Brain pericyte (primary cell): ENCODE data around the gene TFCP2L1.

ENCODE experiments used
- DNase-seq: peaks from one replicate; pipeline ENCODE4 v3.0.0-alpha.2; 2012; ENCODE audit warnings: low read depth, low spot score

TFCP2L1 gene

DNA sequence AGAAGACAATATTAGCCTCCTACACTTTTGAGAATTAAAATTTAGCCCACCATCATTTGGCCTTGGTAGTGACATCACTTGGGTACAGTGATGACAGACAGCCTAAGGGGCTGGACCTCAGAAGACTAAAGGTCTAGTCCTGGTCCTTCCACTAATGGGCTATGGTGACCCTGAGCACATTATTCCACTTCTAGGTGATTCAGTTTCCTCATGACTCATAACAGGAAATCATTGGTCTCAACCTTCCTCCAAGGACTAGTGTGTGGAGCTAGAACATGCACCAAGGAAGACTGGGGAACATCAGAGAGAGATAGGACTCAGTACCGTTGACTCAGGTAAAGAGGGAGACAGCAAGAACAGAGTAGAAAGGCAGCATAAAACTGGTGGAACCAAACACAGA is 64.0 kb downstream of the TFCP2L1 start:
- no peak for DNase-seq

DNA sequence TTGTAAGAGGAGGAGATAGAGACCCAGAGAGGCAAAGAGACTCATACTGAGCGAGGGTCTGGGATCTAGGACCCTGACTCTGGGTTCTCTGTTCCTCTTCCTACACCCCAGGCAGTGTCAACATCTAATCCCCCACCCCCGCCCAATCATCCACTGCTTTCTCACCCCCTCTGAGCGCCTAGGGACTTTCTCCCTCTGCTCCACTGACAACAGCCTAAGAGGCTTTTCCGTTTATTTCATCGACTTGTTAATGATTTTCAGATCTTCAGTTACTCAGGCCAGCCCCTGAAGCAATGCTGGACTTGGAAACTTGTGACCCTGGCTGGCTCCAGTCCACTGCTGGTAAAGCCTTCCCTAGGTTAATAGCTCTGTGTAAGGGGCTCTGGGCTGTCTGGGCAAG is 65.1 kb downstream of the TFCP2L1 start:
- DNase-seq, result no peak

DNA sequence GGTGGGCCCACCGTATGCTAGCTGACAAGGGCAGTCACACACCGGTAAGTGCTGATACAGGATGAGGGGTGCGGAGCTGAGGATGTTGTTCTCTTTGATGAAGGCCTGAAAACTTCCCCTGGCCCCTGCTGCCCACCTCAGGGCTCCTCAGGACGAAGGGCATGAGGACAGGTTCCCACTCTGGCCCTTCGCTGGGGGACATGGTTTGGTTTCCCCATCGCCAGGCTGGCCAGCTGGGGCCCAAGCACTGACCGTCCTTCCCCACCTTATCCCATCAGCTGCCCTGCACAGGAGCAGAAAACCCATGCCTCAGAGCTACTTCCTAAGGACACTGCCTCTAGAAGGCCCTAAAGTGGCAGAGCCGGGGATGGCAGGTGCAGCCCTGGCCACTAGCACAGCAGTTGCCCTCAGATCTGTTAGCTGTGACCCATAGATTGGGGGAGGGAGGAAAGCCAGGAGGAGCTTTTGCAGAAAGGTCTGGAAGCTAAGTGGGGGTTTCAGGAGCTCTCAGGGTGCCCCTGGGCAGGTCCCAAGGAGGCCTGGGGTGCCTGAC is 66.5 kb downstream of the TFCP2L1 start:
- DNase-seq, result no peak

DNA sequence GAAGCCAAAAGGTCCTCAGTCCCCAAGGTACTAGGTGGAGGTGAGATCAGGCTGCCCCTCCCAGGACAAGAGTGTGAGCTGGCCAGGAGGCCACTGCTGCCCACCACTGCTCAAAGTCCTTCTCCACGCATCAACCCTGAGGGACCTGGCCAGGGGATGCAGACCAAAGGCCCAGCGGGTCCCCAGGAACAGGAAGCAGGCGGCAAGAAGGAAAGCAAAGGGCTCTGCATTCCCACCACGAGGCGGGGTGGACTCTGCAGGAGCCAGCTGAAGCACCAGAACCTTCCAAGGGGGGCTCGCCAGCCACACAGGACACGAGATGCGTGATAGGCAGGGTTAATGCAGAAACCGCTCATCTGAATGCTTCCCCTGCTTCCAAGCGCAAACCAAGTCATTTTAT is 67.4 kb downstream of the TFCP2L1 start:
- no peak for DNase-seq

DNA sequence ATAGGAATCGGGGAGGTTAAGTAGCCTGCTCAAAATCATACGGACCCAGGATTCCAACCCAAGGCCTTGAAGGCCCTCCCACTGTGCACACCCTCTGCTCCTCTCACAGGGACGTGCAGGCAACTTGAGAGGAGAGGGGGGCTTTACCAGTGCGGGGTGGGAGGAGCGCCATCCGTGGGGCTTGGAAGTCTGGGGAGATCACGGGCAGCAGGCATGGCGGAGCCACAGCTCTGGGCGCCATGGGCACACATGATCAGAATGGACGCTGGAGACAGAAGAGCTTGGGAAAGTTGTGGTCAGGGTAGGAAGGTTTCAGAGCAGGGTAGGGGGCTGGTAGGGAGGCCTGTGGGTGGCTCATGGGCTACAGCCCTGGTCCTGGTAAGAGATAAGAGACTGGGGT is 70.7 kb downstream of the TFCP2L1 start:
- DNase-seq, result no peak

DNA sequence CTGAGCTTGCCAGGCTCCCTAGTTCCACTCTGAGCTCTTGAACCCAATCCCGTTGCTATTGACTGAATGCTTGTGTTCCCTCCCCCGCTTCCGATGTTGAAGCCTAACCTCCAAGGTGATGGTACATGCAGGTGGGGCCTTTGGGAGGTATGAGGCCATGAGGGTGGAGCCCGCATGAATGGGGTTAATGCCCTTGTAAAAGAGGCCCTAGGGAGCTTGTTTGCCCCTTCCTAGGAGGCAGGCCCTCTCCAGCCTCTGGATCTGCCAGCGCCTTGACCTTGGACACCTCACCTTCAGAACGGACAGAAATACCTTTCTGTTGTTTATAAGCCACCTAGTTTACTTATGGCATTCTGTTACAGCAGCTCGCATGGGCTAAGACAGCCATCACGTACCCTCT is 71.6 kb downstream of the TFCP2L1 start:
- DNase-seq, result no peak

DNA sequence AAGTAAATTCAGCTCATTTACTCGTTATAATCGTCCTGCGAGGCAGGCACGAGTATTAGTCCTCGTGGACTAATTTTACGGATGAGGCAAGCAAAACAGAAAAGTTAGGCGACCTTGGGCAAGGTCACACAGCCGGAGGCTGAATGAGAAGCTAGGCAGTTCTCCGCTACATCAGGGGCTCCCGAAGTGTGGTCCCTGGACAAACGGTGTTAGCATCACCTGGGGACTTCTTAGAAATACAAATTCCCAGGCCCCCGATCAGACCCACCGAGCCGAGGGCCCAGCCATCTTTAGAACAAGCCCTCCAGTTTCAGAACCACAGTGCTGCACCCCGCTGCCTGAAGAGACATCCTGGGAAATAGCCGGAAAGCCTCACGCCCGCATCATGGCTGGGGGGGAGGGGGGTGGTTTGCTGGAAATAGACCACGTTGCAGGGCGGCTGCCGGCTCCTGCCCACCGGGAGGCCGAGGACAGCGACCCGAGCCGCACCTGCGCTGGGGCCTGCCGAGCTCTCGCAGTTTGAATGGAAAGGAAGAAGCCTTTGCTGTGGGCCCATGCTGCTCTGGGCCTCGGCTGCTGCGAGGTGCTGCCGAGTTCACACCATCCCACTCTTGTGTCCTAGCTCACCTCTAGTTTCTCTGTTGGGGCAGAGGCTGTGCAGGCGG is 72.2 kb downstream of the TFCP2L1 start:
- no peak for DNase-seq

DNA sequence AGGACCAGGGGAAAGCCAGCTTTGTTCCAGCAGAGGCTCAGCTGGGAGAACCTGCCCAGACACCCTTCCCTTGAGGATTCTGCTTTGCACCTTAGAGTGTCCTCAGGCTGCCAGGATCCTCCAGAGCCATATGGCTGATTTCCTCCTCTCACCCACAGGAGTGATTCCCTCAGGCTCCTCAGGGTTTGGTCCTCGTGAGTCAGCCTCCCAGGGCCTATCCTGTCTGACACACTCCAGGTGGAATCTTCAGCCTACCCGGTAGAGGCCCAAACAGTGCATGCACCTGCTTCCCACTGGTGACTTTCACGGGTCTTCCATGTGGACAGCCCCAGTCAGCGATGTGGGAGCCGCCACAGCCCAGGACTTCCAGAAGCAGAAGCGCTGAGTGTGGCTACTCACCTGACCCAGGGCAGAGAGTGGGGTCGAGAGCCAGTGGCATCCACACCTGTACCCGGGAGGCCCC is 73.3 kb downstream of the TFCP2L1 start:
- no peak for DNase-seq

DNA sequence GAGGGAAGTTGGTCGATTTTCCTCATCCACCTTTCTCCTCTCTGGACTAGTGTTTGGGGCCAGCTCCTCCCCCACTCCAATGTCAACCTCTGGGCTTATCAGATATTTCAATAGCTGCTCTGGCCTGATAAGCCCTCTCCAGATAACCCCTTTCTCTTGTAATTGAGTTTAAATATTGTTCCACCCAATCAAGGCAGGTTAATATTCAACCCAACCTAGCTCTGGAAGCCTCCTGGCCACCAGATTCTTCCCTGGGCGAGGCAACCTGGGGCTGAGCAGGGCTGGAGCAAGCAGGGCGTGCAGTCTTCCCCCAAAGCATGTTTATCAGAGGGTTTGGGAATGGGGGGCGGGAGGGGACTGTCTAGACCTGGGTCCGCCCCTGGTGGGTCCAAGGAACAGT is 73.8 kb downstream of the TFCP2L1 start:
- no peak for DNase-seq

DNA sequence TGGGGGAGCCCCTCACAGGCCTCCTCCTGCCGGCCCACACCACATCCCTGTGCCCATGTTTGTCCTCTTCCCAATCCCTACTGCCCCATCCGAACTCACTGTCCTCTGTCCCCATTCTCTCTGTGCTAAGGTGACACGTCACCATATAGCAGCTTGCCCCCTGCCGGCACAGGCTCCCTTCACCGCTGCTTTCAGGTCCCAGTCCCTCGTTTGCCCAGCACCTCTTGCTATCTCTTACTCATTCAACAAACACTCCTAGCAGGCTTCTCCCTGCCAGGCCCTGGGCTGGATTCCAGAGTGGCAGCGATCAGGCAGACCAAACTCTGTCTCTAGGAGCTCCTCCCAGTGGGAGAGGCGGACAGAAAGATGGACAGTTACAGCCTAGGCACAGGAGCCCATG is 74.3 kb downstream of the TFCP2L1 start:
- no peak for DNase-seq

DNA sequence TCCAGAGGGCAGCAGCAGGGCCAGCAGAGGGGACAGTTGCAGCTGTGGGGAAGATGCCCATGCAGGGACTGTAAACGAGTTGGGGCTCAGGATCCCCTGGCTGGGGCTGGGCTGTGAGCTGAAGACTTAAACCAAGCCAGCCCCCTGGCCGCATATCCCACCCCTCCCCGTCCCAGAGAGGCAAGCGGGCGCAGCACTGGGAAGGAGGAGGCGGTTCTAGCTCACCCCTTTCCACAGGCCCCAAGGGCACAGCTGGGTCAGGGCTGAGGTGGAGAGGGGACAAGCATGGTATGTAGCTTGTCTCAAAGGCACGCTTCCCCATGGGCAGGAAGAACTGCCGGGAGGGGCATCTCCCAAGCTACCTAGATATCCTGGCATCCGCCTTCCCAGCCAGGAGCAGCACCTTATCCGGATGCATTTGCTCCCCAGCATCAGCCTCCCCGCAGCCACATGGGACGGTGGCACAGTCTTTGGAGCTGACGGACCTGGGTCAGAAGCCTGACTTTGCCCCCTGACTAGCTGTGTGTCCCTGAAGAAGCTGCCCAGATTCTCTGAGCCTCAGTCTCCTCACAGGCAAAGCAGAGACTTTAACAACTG is 75.9 kb downstream of the TFCP2L1 start:
- DNase-seq, result no peak

DNA sequence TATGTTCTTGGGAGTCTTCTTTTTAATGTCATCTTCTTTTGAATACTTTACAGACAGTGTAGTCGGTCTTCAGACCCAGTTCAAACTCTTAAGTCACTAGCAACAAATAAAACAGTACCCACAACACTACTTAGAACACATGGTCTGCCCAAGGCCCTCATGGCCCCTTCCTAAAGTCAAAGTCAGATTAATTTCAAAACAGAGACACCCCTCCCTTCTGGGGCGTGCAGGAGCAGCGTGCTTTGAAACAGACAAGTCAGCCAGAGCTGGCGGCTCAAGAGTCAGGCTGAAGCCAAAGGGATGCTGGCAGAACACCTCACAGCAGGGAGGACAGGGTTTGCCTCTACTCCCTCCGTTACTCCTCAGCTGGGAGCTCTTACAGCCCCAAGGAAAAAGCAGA is 77.5 kb downstream of the TFCP2L1 start:
- no peak for DNase-seq

DNA sequence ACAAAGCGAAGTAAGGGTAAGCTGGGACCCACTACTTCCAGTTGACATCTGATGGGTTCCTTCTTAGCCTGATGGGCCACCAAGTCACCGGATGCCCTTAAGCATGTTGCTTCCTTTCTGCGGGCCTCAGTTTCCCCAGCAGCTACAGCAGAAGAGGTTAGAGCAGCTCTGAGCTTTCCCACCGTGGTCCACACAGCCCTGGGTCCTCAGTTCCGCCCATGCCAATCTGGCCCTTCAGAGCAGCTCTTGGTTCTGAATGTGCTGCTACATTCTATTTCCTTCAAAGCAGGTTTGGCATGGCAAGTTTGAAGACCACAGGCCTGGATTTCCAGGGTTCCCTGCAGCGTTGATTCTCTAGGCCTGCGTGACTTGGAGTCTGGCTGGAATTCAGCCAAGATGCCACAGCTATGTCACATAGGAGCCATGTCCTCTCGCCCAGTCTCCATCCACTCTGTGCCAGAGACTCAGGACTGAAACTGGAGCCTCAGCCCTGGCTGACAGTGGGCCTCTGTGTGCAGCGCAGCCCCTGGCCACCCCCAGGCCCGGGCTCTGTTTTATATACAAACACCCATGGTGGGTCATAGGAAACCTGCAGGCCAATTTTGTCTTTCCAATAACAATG is 79.6 kb downstream of the TFCP2L1 start:
- peak; percentile 33 for DNase-seq

DNA sequence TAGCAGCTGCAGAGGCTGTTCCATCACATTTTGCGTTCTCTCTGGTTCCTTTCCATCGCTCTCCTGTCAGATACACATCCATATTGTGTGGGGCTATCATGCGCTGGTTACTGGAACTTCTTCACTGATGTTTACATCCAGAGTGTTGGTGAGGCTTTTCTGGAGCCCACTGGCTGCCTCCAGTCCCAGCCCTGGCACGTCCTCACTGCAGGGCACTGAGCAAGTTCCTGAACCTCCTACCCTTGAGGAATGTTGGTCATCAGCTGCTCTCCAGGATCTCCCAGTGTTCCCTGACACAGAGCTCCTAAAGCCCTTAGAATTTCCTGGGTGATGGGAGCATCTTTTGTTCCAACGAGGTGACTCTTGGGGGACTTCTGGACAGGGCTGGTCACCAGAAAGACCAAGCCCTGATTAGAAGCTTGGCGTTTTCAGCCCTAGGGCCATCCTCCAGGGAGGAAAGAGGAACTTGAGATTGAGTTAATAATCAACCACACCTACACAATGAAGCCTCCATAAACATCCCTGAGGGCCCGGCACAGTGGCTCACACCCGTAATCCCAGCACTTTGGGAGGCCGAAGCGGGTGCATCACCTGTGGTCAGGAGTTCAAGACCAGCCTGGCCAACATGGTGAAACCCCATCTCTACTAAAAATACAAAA is 81.3 kb downstream of the TFCP2L1 start:
- no peak for DNase-seq

DNA sequence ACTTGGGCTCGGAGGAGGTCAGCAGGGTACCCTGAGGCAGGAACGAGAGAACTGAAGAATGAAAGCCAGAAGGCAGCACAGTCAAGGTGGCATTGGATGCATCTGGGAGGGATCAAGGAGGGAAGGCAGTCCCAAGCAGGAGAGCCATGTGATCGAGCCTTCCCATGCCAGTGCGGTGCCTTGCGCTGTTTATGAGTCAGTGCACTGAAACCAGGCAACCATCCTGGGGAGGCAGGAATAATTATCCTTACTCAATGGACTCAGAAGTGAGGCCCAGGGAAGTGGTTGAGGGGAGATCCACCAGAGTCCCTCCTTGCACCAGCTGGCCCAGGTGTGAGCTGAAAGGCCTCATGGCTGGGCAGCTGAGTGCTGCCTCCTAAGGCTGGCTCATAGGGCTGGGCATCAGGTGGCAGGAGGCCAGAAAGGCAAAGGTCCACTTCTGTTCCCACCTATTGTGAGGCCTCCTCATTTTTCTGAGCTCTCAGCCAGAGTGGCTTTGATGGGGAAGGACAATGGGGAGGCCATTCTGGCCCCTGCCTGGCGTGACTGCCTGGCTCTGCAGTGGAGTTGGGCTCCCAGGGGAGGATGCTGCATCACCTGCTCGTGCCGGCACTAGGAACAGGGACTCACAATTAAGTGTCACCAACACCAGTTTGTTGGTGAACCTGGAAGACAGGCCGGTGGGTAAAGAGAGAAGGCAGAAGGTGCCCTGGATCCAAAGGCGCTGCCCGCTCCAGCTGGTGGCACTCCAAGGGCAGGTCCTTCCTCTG is 82.3 kb downstream of the TFCP2L1 start:
- no peak for DNase-seq

DNA sequence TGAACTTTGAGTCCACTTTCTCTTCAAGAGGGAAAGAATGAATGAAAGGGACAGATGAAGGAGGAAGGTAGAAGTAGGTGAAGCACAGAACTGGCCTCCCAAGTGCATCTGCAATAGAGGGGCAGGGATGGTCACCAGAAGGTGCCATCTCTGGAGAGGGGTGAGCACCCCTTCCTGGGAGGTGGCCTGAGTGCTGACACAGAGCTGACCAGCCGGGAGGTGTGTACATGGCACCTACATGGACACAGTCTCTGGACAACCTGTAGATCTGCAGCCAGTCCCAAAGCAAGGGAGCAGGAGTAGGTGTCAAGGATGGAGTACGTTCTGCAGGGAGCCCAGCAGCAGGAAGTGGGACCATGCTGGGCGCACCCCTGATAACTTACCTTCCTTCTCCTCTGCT is 83.2 kb downstream of the TFCP2L1 start:
- DNase-seq, result no peak

DNA sequence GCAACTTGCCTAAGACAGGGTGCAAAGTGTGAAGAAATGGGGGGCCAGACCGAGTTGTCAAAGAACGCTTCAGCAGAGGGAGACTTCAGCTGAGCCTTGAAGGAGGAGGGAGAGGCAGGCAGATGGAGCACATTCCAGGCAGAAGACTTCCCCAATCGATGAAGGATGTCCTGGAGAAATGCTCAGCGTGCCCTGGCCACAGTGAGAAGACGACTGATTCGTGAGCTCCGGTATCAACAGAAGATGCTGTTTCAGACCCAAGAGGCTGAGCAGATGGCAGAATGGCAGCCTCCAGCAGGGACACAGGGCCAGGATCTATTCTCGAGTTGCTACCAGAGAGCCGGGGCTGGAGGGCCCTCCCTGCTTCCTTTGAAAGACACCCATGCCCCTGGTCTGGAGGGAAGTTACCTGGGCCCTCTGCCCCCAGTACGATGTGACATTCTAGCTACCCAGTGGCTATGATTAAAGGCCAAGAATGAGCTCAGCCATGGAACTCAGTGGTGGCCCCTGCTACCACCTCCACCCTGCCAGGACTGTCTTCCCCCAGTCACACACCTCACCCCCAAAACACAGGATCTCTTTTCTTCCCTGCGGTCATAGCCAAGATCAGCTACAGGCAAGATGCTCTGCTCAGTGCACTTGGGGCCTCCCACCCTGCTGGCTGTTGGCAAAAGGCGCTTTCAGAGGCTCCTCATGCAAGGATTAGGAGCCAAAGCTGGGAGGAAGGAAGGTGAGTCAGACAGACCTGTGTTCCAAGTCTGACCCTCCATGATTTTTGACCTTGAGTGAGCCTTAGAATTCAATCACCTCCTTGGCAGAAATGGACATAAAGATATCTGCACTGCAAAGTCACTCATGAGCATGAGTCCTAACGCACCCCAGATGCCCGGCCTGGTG is 84.3 kb downstream of the TFCP2L1 start:
- DNase-seq, result no peak

DNA sequence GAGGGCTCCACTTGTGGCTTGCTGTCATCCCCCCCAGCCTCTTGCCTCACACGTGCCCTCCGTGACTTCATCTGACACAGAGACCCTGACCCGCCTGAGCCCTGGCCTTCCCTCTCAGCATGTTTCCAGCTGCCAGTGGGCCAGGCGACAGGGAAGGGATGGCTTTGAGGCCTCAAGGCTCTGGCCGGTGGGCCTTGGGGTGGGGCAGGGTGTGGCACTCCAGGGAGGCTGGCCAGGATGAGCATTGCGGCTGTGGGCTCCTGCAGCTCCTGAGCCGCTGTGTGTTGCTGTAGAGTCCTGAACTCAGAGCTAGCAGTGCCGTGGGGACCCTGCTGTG is 85.0 kb downstream of the TFCP2L1 start:
- no peak for DNase-seq

DNA sequence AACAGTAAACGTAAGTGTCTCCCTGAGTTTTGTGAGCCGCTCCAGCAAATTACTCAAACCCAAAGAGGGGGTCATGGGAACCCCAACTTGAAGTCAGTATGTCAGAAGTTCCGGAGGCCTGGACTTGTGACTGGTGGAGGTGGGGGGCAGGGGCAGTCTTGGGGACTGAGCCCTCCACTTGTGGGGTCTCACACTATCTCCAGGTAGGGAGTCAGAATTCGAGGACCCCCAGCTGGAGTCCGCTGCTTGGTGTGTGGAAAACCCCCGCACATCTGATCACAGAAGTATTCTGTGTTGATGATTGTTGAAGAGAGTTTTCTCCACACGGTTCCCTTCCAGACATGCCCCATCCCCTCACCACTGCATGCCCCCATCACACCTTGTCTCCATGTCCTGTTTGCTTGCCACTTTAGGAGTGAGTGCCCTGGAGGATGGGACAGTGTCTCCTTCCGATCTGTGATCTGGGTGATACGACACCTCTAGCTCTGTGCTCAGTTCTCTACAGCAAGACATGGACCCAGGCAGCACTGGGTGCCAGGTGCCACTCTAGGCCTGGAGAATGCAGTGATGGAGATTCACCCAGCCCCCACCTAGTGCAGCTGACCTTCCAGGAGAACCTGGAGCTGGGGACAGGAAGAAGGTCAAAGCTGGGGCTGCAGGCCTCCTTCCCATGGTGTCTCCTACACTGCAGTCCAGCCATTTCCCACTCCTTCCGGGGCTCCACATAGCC is 85.6 kb downstream of the TFCP2L1 start:
- DNase-seq, result no peak
